ENCODE measurements around the gene CECR2. TPM values are rescaled to one million over a fixed set of nuclear protein-coding genes. Genes with fewer than 3 reads are reported as not detected.

The CECR2 gene
- total RNA-seq, 2 donors from 2014 or later = 0.23 to 0.77 TPM

Other genes with a start within 250 kb of the CECR2 start
- gene TMEM121B, start 248.1 kb upstream of the CECR2 start, total RNA-seq = under 1 TPM; 0.07 TPM
- gene HDHD5, start 210.2 kb upstream of the CECR2 start, total RNA-seq = 10 to 100 TPM; 23.5 to 26.1 TPM
- gene ADA2, start 150.0 kb upstream of the CECR2 start, total RNA-seq = 10 to 100 TPM; 13.0 to 16.1 TPM
- gene SLC25A18, start 194.0 kb downstream of the CECR2 start, total RNA-seq = not detected